ENCODE data around the gene SYT4.
"Not testable (repeated sequence)": the region's sequence is repeated elsewhere in the genome, so short reads cannot be mapped to it uniquely, and the experiment has no call there.

Gene SYT4

GRCh38 chr18:43286187-43286586 is 8.9 kb upstream of the SYT4 start:
- not testable (repeated sequence) for H3K9ac ChIP-seq (ENCODE audit: low read length); H3K79me2 ChIP-seq (ENCODE audit: control insufficient read depth, insufficient read depth, low read length); H3K36me3 ChIP-seq (ENCODE audit: control insufficient read depth, insufficient read depth, low read length); H3K23ac ChIP-seq (ENCODE audit: low read length); H3K4me2 ChIP-seq (ENCODE audit: low read length); H2BK120ac ChIP-seq (ENCODE audit: low read depth, low read length); H3K56ac ChIP-seq (ENCODE audit: low read length); H4K5ac ChIP-seq (ENCODE audit: low read length); H3K27me3 ChIP-seq (ENCODE audit: insufficient read depth, low read length, poor library complexity); DNase-seq; H3K4ac ChIP-seq (ENCODE audit: low read depth, low read length); H3K27ac ChIP-seq (ENCODE audit: low read depth, low read length); H3K18ac ChIP-seq (ENCODE audit: low read length); H2BK5ac ChIP-seq (ENCODE audit: low read length); H3K79me1 ChIP-seq (ENCODE audit: low read length); H2AK5ac ChIP-seq (ENCODE audit: low read length); H4K8ac ChIP-seq (ENCODE audit: low read depth, low read length); H3K4me3 ChIP-seq (ENCODE audit: low read length); H2BK15ac ChIP-seq (replicated peaks; ENCODE audit: low read depth); H3K4me1 ChIP-seq (ENCODE audit: control insufficient read depth, low read depth, low read length)
- no CpG with 5 or more reads among the region's 11 CpGs for WGBS (ENCODE audit: extremely low coverage, insufficient coverage, low lambda C conversion rate)

- no peak overlapping the region for H3K4ac ChIP-seq (ENCODE audit: low read depth, low read length)
- H3K4me3 ChIP-seq (ENCODE audit: low read length): no peak overlapping the region
- H4K8ac ChIP-seq (ENCODE audit: low read depth, low read length): no peak overlapping the region
- WGBS (ENCODE audit: extremely low coverage, insufficient coverage, low lambda C conversion rate): no CpG with 5 or more reads among the region's 16 CpGs
- no peak overlapping the region for H3K23ac ChIP-seq (ENCODE audit: low read length)
- H3K18ac ChIP-seq (ENCODE audit: low read length): no peak overlapping the region
- no peak overlapping the region for H3K56ac ChIP-seq (ENCODE audit: low read length)
- no peak overlapping the region for H3K9ac ChIP-seq (ENCODE audit: low read length)
- no peak overlapping the region for H4K5ac ChIP-seq (ENCODE audit: low read length)
- no peaks in the 10 kb centered on the region for H3K79me1 ChIP-seq (ENCODE audit: low read length)
- H3K27me3 ChIP-seq (ENCODE audit: insufficient read depth, low read length, poor library complexity): no peaks in the 10 kb centered on the region
- no peak overlapping the region for H3K27ac ChIP-seq (ENCODE audit: low read depth, low read length)
- no peaks in the 10 kb centered on the region for H3K36me3 ChIP-seq (ENCODE audit: control insufficient read depth, insufficient read depth, low read length)
- no peaks in the 10 kb centered on the region for H3K79me2 ChIP-seq (ENCODE audit: control insufficient read depth, insufficient read depth, low read length)
- H2BK5ac ChIP-seq (ENCODE audit: low read length): no peak overlapping the region
- no peak overlapping the region for H3K4me2 ChIP-seq (ENCODE audit: low read length)
- no peak for DNase-seq
- H2BK15ac ChIP-seq (replicated peaks; ENCODE audit: low read depth): no peak overlapping the region
- no peak overlapping the region for H2BK120ac ChIP-seq (ENCODE audit: low read depth, low read length)
- H3K4me1 ChIP-seq (ENCODE audit: control insufficient read depth, low read depth, low read length): no peaks in the 10 kb centered on the region
- H2AK5ac ChIP-seq (ENCODE audit: low read length): no peak overlapping the region
Observed at GRCh38 chr18:43283299-43283698, 6.0 kb upstream of the SYT4 start.

- peak; percentile 96 for DNase-seq
- Histone ChIP-seq H3K4me1 (ENCODE audit: control insufficient read depth, low read depth, low read length) (no peaks in the 10 kb centered on the region), H3K18ac (ENCODE audit: low read length) (no peak overlapping the region), H3K36me3 (ENCODE audit: control insufficient read depth, insufficient read depth, low read length) (no peaks in the 10 kb centered on the region), H4K8ac (ENCODE audit: low read depth, low read length) (no peak overlapping the region), H3K9ac (ENCODE audit: low read length) (no peak overlapping the region), H3K79me2 (ENCODE audit: control insufficient read depth, insufficient read depth, low read length) (no peaks in the 10 kb centered on the region), H3K56ac (ENCODE audit: low read length) (no peak overlapping the region), H4K5ac (ENCODE audit: low read length) (no peak overlapping the region), H2BK120ac (ENCODE audit: low read depth, low read length) (no peak overlapping the region), H3K79me1 (ENCODE audit: low read length) (no peaks in the 10 kb centered on the region), H2BK5ac (ENCODE audit: low read length) (no peak overlapping the region), H3K4me2 (ENCODE audit: low read length) (no peak overlapping the region), H2AK5ac (ENCODE audit: low read length) (no peak overlapping the region), H3K23ac (ENCODE audit: low read length) (no peak overlapping the region), H2BK15ac (replicated peaks; ENCODE audit: low read depth) (no peak overlapping the region), H3K4me3 (ENCODE audit: low read length) (no peak overlapping the region), H3K27me3 (ENCODE audit: insufficient read depth, low read length, poor library complexity) (no peaks in the 10 kb centered on the region), H3K4ac (ENCODE audit: low read depth, low read length) (no peak overlapping the region), H3K27ac (ENCODE audit: low read depth, low read length) (no peak overlapping the region)
- WGBS (ENCODE audit: extremely low coverage, insufficient coverage, low lambda C conversion rate): no CpG with 5 or more reads among the region's 6 CpGs
Observed at GRCh38 chr18:43279015-43279744, 1.9 kb upstream of the SYT4 start.

GRCh38 chr18:43278355-43278754 is 1.1 kb upstream of the SYT4 start:
- no peak overlapping the region for H3K27ac ChIP-seq (ENCODE audit: low read depth, low read length)

GRCh38 chr18:43276491-43276890 is 799 bp downstream of the SYT4 start:
- Histone ChIP-seq H3K4me3 (ENCODE audit: low read length) (no peak overlapping the region), H3K27me3 (ENCODE audit: insufficient read depth, low read length, poor library complexity) (no peaks in the 10 kb centered on the region), H3K9ac (ENCODE audit: low read length) (no peak overlapping the region), H2BK15ac (replicated peaks; ENCODE audit: low read depth) (no peak overlapping the region), H4K8ac (ENCODE audit: low read depth, low read length) (no peak overlapping the region), H3K18ac (ENCODE audit: low read length) (no peak overlapping the region), H3K4me2 (ENCODE audit: low read length) (no peak overlapping the region), H3K4me1 (ENCODE audit: control insufficient read depth, low read depth, low read length) (no peaks in the 10 kb centered on the region), H3K27ac (ENCODE audit: low read depth, low read length) (no peak overlapping the region), H3K4ac (ENCODE audit: low read depth, low read length) (no peak overlapping the region), H2AK5ac (ENCODE audit: low read length) (no peak overlapping the region), H4K5ac (ENCODE audit: low read length) (no peak overlapping the region), H2BK120ac (ENCODE audit: low read depth, low read length) (no peak overlapping the region), H3K23ac (ENCODE audit: low read length) (no peak overlapping the region), H3K79me2 (ENCODE audit: control insufficient read depth, insufficient read depth, low read length) (no peaks in the 10 kb centered on the region), H3K36me3 (ENCODE audit: control insufficient read depth, insufficient read depth, low read length) (no peaks in the 10 kb centered on the region), H3K79me1 (ENCODE audit: low read length) (no peaks in the 10 kb centered on the region), H2BK5ac (ENCODE audit: low read length) (no peak overlapping the region), H3K56ac (ENCODE audit: low read length) (no peak overlapping the region)
- no CpG with 5 or more reads among the region's 3 CpGs for WGBS (ENCODE audit: extremely low coverage, insufficient coverage, low lambda C conversion rate)
- DNase-seq: no peak

More at GRCh38 chr18:43278355-43278754, 1.1 kb upstream of the SYT4 start:
- no peak overlapping the region for H3K4ac ChIP-seq (ENCODE audit: low read depth, low read length)
- H3K9ac ChIP-seq (ENCODE audit: low read length): no peak overlapping the region
- no peaks in the 10 kb centered on the region for H3K79me2 ChIP-seq (ENCODE audit: control insufficient read depth, insufficient read depth, low read length)
- no peak overlapping the region for H3K4me2 ChIP-seq (ENCODE audit: low read length)
- H2BK120ac ChIP-seq (ENCODE audit: low read depth, low read length): no peak overlapping the region
- H2BK5ac ChIP-seq (ENCODE audit: low read length): no peak overlapping the region
- no peaks in the 10 kb centered on the region for H3K27me3 ChIP-seq (ENCODE audit: insufficient read depth, low read length, poor library complexity)
- H4K8ac ChIP-seq (ENCODE audit: low read depth, low read length): no peak overlapping the region
- no peak overlapping the region for H2AK5ac ChIP-seq (ENCODE audit: low read length)
- no peaks in the 10 kb centered on the region for H3K79me1 ChIP-seq (ENCODE audit: low read length)
- no peak overlapping the region for H3K18ac ChIP-seq (ENCODE audit: low read length)
- no peak overlapping the region for H3K56ac ChIP-seq (ENCODE audit: low read length)
- H3K4me1 ChIP-seq (ENCODE audit: control insufficient read depth, low read depth, low read length): no peaks in the 10 kb centered on the region
- H3K23ac ChIP-seq (ENCODE audit: low read length): no peak overlapping the region
- H3K4me3 ChIP-seq (ENCODE audit: low read length): no peak overlapping the region
- H3K36me3 ChIP-seq (ENCODE audit: control insufficient read depth, insufficient read depth, low read length): no peaks in the 10 kb centered on the region
- no peak overlapping the region for H2BK15ac ChIP-seq (replicated peaks; ENCODE audit: low read depth)
- DNase-seq: no peak
- no peak overlapping the region for H4K5ac ChIP-seq (ENCODE audit: low read length)

GRCh38 chr18:43275546-43275945 is 1.7 kb downstream of the SYT4 start:
- H3K4me2 ChIP-seq (ENCODE audit: low read length): no peak overlapping the region
- H3K56ac ChIP-seq (ENCODE audit: low read length): no peak overlapping the region
- WGBS (ENCODE audit: extremely low coverage, insufficient coverage, low lambda C conversion rate): no CpG with 5 or more reads among the region's 1 CpG
- no peak overlapping the region for H2BK120ac ChIP-seq (ENCODE audit: low read depth, low read length)
- no peaks in the 10 kb centered on the region for H3K79me1 ChIP-seq (ENCODE audit: low read length)
- no peaks in the 10 kb centered on the region for H3K4me1 ChIP-seq (ENCODE audit: control insufficient read depth, low read depth, low read length)
- H3K27me3 ChIP-seq (ENCODE audit: insufficient read depth, low read length, poor library complexity): no peaks in the 10 kb centered on the region
- no peak overlapping the region for H3K9ac ChIP-seq (ENCODE audit: low read length)
- no peaks in the 10 kb centered on the region for H3K79me2 ChIP-seq (ENCODE audit: control insufficient read depth, insufficient read depth, low read length)
- no peak overlapping the region for H3K18ac ChIP-seq (ENCODE audit: low read length)
- no peak overlapping the region for H3K23ac ChIP-seq (ENCODE audit: low read length)
- H3K4ac ChIP-seq (ENCODE audit: low read depth, low read length): no peak overlapping the region
- no peak overlapping the region for H2BK15ac ChIP-seq (replicated peaks; ENCODE audit: low read depth)
- no peak for DNase-seq
- no peak overlapping the region for H3K27ac ChIP-seq (ENCODE audit: low read depth, low read length)
- H2BK5ac ChIP-seq (ENCODE audit: low read length): no peak overlapping the region
- H4K8ac ChIP-seq (ENCODE audit: low read depth, low read length): no peak overlapping the region
- H2AK5ac ChIP-seq (ENCODE audit: low read length): no peak overlapping the region
- H3K36me3 ChIP-seq (ENCODE audit: control insufficient read depth, insufficient read depth, low read length): no peaks in the 10 kb centered on the region
- H4K5ac ChIP-seq (ENCODE audit: low read length): no peak overlapping the region
- H3K4me3 ChIP-seq (ENCODE audit: low read length): no peak overlapping the region
